Stimulated activated CD8-positive, alpha-beta memory T cell treated with anti-CD3 and anti-CD28 coated beads, Interleukin-12 subunit alpha, Interleukin-12 subunit beta, amount 100 ng/mL, for 1 hour (primary cell): ENCODE results near the gene MGMT.

ENCODE experiments used
- DNase-seq: peaks from one replicate; pipeline ENCODE4 v3.0.0-alpha.2; 2020; ENCODE audit warnings: low read depth

MGMT gene

DNA sequence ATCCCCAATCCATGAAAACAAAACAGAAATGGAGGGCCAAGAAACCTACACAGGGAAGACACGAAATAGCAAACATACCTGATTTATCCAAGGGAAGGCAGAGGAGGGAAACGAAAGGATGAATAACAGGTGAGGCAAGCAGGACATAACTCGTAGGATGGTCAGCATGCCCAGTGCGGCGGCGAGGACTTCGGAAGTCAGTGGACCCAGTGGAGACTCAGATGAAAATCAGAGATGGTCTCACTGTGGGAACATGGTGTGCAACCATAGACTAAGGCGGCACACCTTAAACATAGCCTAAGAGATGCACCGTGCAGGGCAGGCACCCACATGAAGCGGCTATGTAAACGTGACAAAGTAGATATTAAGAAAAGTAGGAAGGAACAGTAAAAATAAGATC is 157.5 kb downstream of the MGMT start:
- no peak for DNase-seq

DNA sequence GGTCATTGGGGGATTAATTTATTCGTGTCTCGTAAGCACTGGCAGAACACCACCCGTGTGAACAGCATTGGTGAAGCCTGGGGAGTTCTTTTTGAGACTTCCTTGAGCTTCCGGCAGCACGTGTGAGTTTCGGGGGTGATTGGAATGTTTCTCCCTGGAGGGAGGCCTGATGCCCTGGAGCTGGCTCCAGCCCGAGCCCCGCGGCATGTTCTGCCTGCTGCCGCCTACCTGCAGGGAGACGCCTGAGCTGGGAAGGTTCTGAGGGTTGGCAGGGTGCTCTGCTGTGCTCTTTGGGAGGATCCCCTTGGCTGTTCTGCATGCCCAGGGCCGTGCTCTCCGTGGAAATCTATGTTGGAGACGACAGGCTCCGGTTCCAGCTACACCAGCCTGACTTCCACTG is 159.3 kb downstream of the MGMT start:
- DNase-seq = no peak

DNA sequence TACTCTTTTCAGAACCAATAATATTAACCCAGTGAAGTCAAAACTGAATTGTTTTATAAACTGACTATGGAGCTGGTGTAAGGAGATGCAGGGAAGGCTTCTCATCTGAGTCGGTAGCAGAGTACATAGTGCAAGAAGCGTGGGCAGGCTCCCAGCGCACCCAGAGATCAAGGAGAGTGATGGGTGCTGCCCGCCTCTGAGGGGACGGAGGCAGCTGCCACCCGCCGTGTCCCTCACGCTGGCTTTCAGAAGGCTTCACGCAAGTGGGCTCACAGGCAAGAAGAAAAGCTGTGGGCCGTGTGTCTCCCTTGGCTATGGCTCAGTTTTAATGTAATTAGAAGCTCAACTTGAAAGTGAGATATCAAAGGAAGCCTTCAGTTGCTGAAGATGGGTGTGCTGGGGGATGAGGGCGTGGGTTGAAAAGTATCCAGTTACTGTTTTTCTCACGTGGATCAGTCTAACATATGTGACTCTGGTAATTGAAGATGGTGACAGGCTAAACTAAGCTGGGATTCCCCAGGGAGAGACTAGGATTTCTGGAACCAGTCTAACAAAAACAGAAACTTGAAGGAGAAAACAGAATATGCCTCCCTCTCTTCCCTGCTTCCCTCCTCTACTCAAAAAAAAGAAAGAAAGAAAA is 159.9 kb downstream of the MGMT start:
- no peak for DNase-seq

DNA sequence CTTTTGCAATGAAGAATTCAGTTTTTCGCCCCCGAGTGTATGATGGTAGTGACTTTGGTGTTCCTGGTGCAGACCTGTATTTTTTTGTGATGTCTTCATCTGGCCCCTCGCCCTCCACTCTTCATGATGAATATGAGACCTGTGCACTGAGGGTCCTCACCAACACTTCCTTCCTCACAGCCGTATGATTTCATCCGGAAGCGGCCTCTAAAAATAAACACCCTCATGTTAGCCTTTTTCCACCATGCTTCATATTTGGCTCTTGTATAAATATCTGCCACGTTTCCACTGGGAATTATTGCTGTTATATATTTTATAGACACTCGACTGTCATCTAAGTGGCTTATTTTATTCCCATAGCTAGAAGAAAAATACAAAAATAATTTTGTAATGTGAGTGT is 160.4 kb downstream of the MGMT start:
- DNase-seq = no peak

DNA sequence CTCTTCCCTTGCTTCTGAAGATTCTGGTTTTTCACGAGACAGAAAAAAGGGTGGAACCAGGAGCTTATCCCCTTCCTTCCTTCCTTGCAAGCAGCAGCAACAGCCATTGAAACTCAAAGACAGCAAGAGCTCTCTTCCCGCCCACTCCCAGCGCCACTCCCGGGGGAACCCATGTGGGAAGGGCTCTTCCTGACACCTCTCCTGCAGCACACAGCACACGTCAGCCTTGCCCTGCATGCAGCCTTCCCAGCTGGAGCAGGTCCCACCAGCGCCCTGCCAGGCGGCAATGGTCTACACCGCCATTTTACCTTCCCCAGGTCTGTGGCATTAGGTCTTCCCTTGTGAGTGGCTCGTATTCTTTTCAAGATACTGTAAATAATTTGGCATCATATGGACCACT is 161.8 kb downstream of the MGMT start:
- DNase-seq = no peak

DNA sequence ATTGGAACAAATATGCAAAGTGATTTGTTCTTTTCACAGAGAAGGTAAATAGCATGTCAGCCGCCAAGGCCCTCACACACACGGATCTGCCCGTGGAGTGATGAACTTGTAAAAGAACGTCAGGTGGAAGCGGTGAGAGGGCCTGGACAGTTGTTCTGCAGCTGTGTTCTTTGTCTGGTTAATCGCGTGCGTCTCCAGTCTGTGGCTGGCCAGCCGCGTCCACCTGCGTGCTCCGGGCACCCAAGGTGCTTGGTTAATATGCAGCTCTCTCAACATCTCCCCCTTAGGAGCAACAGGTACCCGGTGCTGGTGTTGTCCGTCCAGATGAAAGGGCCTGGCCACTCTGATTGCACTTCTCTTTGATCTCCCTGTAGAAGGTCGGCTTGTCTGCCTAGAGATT is 162.9 kb downstream of the MGMT start:
- DNase-seq = no peak

DNA sequence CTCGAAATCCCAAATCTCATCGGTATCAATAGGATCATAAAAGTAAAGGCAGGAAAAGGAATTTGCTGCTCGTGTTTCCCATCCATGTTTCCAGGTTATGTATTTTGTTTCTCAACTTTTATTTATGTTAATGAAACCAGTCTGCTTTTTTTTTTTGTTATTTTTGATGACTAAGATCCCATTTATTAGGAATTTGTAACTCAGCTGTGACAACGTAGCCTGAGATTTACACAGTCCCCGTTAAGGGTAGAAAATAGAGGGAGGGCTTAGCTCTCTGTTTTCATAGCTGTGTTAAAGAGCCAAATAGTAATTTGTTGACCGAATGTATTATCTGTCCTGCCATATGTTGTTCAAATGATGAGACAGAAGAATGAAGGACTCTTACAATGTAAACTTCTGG is 164.0 kb downstream of the MGMT start:
- no peak for DNase-seq

DNA sequence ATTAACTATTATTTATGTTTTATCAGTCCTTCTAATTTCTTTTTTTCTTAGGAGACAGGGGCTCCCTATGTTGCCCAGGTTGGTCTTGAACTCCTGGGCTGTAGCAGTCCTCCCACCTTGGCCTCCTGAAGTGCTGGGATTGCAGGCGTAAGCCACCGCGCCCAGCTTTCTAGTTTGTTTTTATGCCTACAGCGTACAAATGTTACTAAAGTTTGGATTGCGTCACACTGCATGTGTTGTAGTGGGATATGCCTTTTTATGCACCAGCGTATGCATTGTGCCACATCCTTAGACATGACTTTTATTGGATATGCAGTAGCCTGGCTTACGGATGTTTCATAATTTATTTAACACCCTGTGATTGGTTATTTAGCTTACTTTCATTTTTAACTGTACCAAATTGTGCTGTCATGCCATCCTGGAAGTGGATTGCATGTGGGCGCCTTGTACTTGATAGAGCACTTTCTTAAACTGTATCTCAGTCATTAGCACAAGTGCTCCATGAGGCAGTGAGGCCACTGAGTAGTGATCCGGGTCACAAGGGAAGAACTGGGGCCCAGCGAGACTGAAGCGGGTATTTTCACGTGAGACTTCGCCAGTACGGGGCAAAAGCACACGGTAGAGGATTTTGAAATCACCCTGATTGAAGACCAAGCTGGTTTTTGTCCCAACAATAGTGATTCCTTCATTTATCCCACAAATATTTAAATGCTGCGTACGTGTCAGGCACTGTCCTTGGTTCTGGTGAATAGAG is 165.0 kb downstream of the MGMT start:
- no peak for DNase-seq

DNA sequence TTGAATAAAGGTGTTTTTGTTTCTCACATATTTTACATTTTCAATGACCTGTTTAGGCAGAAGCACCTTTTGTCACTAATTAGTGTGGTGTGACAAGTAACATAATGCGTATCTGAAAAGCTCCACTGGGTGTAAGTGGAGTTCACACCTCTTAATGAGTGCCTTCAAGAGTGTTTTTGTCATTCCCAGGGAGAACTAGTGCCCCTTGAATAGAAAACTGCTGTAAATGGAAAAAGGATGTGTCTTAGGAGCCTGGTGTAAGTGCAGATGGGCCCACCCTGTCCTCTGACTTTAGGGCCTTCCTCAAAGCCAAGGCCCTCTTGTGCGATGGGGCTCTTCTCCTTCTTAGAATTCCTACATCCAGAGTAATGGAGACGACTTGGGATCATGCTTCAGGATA is 170.0 kb downstream of the MGMT start:
- no peak for DNase-seq

DNA sequence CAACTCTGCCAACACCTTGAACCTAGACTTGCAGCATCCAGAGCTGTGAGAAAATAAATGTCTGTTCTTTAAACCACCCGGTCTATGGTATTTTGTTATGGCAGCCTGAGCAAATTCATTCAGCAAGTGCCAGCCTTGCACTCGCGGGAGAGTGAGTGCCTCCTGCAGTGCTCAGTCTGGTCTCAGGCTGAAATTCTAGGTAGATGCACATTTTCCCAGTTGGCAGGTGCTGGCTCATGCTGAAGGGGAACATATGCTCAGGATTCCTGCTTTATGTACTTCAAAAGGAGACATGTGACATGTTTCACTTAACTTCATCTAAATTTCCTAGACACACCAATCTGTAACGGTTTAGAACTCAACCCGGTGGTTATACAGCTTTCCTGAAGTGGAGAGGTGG is 170.8 kb downstream of the MGMT start:
- DNase-seq = no peak

DNA sequence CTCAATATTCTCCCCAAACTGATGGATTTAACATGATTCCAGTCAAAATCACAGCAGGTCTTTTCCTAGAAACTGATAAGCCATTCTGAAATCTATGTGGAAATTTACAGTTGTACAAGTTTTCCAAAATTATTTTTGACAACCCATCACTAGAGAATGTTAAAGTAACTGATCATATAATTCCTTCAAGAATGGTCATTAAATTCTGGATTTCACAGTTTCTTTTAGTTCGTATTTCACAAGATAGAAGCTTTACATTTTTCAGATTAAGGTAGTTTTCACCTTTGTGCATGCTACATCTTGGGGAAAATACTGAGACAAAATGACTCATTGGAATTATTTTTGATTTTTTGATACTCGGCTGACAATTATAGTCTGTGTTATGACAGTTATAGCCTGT is 174.3 kb downstream of the MGMT start:
- DNase-seq = no peak

DNA sequence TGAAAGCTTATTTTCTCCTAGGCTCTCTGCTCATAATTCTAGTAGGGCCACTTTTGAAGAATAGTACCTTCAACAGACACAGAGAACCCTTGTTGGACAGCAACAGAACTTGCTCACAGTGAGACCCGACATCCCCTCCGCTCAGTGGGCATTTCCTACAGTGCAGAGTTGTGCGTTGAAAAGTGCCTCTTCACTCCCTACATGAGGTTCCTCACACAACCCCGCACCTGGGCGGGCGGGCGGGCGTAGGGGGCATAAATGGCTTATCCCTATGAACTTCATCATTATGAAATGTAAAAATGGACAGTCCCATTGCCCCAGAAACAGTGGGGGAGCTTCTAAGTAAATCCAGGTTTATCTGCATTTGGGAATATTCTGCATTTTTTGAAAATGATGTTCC is 174.9 kb downstream of the MGMT start:
- no peak for DNase-seq

DNA sequence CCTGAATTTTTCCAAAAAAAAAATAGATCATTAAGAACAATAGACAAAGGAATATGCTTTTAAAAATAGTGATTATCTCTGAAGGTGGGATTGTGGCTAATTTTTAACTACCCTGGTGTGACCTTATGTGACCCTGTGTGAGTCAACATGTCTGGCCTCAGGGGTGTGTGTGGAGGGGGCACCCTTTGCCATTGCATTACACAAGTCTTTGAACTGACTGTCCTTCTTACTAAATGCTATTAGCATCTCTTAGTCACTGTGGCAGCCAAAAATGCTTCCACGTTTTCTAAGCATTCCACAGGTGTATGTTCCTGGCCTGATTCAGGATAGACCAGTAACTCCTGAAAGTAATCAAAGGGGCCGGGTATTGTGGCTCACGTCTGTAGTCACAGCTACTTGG is 175.4 kb downstream of the MGMT start:
- no peak for DNase-seq

DNA sequence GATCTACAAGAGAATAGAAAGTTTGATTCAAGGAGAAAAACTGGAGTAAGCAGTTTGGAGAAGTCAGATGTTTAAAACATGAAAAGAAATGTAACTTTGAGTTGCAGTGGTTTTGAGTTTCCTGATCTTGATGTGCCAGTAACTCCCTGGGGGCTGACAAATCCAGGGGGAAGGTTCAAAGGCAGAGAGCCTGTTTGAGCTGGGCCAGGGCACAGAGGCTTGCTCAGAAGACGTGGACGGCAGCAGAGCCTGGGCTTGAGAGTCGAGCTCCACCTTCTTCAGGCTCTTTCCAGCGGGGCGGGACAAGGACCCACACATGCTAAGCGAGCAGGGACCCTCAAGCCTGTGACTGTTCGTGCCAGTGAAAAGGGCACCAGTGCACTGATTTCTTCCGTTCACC is 176.2 kb downstream of the MGMT start:
- no peak for DNase-seq

DNA sequence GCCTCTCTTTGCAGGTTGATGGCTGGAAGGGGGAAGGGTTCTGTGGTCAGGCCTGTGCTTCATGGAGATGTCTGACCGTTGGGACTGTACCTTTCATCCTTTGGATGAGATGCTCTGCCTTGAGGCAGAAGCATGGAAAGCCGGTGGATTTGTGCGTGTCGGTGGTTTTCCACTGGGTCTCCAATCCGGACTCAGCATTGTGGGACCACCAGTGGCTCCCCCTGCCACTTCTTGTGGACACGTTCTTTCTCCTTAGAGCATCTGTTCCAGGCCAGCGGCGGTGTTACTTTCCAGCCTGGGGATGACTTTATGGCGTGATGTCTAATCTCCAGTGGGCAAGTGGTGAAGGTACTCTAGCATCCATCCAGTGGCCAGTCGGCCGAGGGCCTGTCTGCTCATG is 178.4 kb downstream of the MGMT start:
- no peak for DNase-seq

DNA sequence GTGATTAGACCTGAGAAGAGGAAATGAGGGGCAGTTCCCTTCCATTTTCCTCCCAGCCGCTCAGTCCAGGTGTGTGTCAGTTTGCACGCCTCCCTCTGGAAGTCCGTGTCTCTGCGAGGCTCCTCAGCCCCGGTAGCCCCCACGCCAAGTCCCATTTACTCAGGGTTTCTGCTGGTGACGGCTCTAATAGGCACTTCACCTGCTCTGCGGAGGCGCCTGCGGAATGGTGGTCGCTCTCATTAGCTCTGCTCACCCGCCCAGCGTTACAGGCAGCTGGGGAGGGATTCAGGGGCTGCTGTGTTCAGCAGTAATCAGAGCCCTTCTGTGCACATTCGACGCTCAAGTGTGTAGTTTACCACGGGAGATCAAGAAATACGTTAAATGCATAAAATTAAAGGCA is 179.9 kb downstream of the MGMT start:
- no peak for DNase-seq

DNA sequence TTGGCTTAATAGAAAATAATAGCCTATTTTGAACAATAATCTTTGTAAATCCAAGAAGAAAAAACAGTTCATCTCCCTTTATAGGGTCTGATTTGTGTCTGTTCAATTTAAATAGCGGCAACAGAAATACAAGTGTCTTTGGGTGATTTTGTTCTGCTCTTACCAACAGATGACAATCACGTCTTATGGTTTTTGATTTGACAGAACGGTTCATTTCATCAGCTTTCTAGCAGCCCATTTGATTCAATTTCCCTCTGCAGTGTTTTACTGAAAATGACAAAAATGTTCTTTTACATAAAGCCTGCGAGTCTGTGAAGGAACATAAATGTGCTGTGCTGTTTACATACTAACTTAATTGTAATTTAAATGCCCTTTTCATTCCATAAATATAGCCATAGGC is 180.5 kb downstream of the MGMT start:
- no peak for DNase-seq

DNA sequence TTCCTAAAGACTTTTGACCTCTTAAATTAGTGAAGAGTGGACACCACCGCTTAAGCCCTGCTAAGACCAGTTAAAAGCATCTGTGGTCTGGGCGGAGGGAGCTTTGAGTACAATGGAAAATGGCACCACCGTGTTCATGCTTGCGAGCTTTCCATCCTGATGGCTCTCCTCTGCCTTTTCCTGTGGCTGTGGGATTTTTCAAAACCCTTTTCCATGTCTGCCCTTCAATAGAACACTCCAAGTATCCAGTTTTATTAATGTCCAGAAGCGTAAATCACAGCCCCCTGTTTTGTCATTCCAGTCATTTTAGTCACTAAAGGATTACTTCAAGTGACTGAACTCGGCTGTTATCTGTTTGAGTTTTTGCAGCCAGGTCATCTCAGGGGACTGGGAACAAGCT is 181.8 kb downstream of the MGMT start:
- no peak for DNase-seq

DNA sequence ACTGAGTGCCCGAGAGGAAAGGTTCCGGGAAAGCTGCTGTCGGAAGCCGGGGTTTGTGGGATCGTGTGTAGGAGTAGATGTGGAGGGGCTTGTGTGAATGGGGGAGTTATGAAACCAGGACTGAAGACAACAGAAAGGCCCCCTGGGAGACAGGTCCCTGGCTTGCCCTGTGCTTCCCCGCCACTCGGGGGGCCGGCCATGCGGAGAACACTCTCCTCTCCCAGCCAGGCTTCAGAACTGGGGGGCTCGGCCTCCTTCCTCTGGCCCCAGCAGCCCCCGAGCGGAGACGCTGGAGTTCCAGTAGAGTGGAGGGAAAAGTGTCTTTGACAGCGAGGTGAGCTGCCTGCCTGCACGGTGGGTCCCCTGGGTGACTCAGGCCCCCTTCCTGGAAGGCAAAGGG is 185.0 kb downstream of the MGMT start:
- no peak for DNase-seq

DNA sequence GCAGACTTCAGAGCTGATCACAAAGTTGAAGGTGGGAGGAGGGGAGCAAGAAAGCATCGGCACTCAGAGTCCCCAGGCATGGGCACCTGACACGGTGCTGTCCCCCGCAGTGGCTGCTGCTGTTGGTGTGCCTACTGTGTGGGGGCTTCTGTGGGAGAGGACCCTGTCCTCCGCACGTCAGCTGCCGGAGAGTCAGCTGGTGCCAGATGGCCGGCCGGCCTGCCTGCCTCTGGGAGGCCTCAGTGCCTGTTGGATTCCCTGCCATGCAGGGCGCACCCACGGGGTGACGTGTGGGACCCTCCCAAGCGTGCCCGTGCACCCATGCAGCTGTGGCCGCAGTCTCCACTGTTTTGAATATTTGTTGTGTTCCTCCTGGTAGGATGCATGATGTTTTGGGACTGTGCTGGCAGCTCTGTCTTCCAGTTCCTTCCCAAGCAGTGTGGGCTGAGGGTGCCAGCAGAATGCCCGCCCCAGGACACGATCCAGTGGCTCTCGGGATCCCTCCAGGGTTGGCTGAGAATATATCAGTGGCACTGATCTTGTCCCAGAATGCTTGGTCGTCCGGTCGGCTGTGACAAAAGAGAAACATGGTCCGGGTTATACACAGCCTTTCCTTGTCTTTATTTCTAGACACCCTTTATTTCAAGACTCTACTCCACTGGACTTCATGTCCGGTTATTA is 185.6 kb downstream of the MGMT start:
- no peak for DNase-seq

DNA sequence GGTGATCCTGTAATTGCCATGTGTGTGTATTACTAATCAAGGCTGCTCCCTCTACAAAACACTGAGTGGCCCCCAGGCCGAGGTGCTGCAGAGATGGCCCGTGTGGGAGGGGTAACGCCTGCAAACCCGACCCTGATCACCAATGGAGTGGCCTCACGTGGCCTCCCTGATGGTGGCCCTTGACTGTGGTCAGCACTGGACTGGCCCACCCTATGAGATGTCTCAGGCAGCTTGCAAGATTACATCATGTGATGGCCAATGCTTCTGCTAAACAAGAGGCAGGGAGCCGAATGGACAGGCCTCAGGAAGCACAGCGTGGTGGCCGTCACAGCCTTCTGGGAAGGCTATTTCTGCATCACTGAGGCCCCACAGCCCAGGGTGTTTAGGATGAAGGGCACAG is 186.4 kb downstream of the MGMT start:
- no peak for DNase-seq

DNA sequence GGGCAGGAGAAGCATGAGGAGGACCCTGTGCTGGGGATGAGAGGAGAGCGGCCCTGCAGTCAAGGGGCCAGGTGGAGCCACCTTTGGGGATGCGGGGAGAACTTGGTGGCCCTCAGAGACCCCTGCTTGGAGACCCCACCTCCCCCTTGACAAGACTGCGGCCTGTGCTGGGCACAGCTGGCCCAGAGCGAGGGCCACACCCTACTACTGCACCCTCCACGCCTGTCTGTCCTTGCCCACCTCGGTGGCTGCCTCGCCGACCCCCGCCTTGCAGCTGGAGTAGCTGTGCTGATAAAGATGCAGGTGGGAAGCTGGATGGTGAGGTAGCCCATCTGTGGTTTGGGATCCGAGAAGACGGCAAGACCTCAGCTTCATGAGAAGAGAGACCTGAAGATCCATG is 186.8 kb downstream of the MGMT start:
- DNase-seq = no peak

DNA sequence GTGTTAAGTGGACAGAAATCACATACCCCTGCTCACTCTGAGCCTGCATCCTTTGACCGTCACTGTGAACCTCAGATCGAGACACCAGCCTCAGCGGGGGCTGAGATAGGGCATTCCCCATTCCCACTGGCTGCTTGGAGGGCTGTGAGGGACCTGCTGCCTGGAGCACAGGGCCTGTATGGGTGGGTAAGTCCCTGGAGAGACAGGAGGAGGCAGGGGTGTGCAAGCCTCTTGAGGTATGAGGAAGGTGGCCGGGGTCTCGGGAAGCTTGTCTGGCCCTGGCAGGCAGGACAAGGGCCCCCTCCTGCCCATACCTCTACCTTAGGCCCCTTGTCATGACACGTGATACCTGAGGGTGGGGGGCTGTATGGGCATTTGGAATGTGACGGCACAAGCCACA is 187.4 kb downstream of the MGMT start:
- no peak for DNase-seq
